Measurements from ENCODE around the gene HSPG2. TPM values are rescaled to one million over a fixed set of nuclear protein-coding genes. Genes with fewer than 3 reads are reported as not detected.
A peak's percentile ranks its signal among the peaks of the same experiment; 100 is the strongest.

HSPG2 gene
- total and polyA plus RNA-seq, 9 of the 15 experiments (the other 6 are each of a cell fraction or from before 2014, with no cell fraction given), result 0.14 to 160 (median 15.7) TPM

DNA sequence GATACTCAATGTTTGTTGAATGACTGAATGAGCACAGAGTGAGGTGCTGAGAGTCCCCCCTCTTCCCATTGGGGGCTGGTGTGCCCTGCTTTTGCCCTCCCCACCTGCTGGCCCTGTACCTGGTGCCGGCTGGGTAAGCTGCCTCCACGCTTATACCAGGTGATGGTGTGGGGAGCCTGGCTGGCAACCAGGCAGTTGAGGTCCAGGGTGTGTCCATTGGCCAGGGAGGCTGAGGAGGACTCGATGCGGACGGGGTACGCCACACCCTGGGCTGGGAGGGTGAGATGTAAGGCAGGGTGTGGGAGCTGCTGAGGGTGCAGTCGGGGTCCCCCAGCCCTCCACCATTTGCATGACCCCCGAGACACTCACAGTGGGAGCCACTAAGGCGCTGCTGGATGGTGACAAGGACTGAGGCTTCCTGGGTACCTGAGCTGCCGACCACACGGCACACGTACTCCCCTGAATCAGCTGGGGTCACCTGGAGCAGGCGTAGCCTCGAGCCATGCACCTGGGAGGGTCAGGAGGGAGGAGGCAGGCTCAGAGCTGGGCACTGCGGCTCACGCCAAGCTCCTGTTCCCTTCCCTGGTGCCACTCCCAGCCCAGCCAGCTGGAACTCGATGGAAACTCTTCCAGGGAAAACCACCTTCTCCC lies 88.5 kb downstream of the HSPG2 start:
- POLR2A ChIA-PET, result interaction anchor here (0.9 kb wide), 1 partner anchor 26 kb away, joined by 3 read pairs; no protein-coding TSS in a partner anchor
- intact Hi-C loops (cut with micrococcal nuclease), result no loop called here
- FAIRE-seq, result no peak

More for the DNA sequence above, 88.5 kb downstream of the HSPG2 start:
- no peak overlapping the region for H3K4me2 ChIP-seq (ENCODE audit: insufficient read depth, low read length)
- no peaks in the 10 kb centered on the region for H3K79me2 ChIP-seq (ENCODE audit: control insufficient read depth, insufficient read depth, low read length)
- H3K4me3 ChIP-seq, result no peak overlapping the region
- no peak for ATAC-seq
- no TSS peak for BruUV-seq (replicated peaks)
- WGBS (ENCODE audit: insufficient coverage, low coverage, missing lambda C conversion rate), result 91% methylated on average over 17 of the region's 17 CpGs
- H3K9me1 ChIP-seq (ENCODE audit: control insufficient read depth, insufficient read depth, low read length), result peaks cover 11% of the 10 kb centered on the region
- H4K20me1 ChIP-seq (replicated peaks; ENCODE audit: control insufficient read depth, insufficient read depth, low read length), result no peaks in the 10 kb centered on the region
- no peak for DNase-seq (ENCODE audit: extremely low read depth in 1 of 4, low spot score in 3 of 4)
- peaks cover 86% of the 10 kb centered on the region for H3K36me3 ChIP-seq (ENCODE audit: control insufficient read depth, insufficient read depth, low read length)
- CTCF ChIA-PET (ENCODE audit: low intra/inter-chr PET ratio), result no interaction called here
- H3K4me1 ChIP-seq (replicated peaks in 1 of 2; ENCODE audit: control insufficient read depth in 2 of 2, insufficient read depth in 2 of 2, low read length in 2 of 2), result peaks cover 3 to 33% of the 10 kb centered on the region in 2 experiments; a peak in 3 of 5 replicates
- in situ Hi-C loops (cut with MboI), result no loop called here
- peak overlapping the region in 1 of 2 experiments; percentile 13; a peak in 1 of 4 replicates for H3K9ac ChIP-seq (ENCODE audit: insufficient read depth in 1 of 2, low read depth in 2 of 2, low read length in 2 of 2)
- no peaks in the 10 kb centered on the region for H3K9me3 ChIP-seq (replicated peaks; ENCODE audit: control insufficient read depth, insufficient read depth, low read depth, low read length)
- H2AFZ ChIP-seq (ENCODE audit: low read depth, low read length), result no peak overlapping the region
- no peaks in the 10 kb centered on the region for H3K27me3 ChIP-seq (ENCODE audit: control insufficient read depth in 2 of 2, insufficient read depth in 2 of 2, low read length in 2 of 2)
- TF ChIP-seq, protein P1, sequence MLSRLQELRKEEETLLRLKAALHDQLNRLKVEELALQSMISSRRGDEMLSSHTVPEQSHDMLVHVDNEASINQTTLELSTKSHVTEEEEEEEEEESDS (CRISPR knock-in tag; IDR thresholded peaks at IDR 0.05), result no peak
- no peak for TF ChIP-seq MEF2D (tag; conservative IDR thresholded peaks at IDR 0.05; ENCODE audit: low read depth)
- peak; percentile 50; the same call in 1 of the 2 replicates for TF ChIP-seq POLR2G (IDR thresholded peaks at IDR 0.05; ENCODE audit: low read depth, low read length)
- TF ChIP-seq SMARCA5 (IDR thresholded peaks at IDR 0.05), result no peak
- TF ChIP-seq SRSF9 (IDR thresholded peaks at IDR 0.05; ENCODE audit: borderline replicate concordance, low read depth, low read length), result no peak
- TF ChIP-seq GABPA (tag; conservative IDR thresholded peaks at IDR 0.05; ENCODE audit: low read depth), result no peak
- TF ChIP-seq TAF1 (IDR thresholded peaks at IDR 0.05; ENCODE audit: control insufficient read depth, extremely low read depth, insufficient read depth, low read length, severe bottlenecking), result no peak
- TF ChIP-seq RBM22 (IDR thresholded peaks at IDR 0.05; ENCODE audit: low read depth, low read length, poor library complexity, severe bottlenecking), result peak; percentile 61
- TF ChIP-seq NR1H2 (CRISPR knock-in tag; IDR thresholded peaks at IDR 0.05), result no peak
- H3K27ac ChIP-seq (ENCODE audit: extremely low read depth, low read depth, low read length), result no peak overlapping the region
